DND-41 (cell line): Measurements from ENCODE around the gene UBE2QL1.

Experiments
- CTCF ChIP-seq: IDR thresholded peaks from 2 replicates; pipeline ENCODE4 v1.5.1; 2012; ENCODE audit warnings: borderline replicate concordance, low read length, moderate library complexity, mild to moderate bottlenecking; ENCODE audit not compliant: poor library complexity, severe bottlenecking; ENCODE audit errors: extremely low read depth
- EZH2 ChIP-seq: IDR thresholded peaks from 3 replicates; pipeline ENCODE4 v1.6.1; 2012; ENCODE audit warnings: borderline replicate concordance, low read depth, mild to moderate bottlenecking, moderate library complexity, low read length, inconsistent platforms; ENCODE audit not compliant: severe bottlenecking

- TF ChIP-seq CTCF (no peak), EZH2 (no peak)
Observed at GRCh38 chr5:6436715-6437331, 11.8 kb upstream of the UBE2QL1 start.
